Hypothalamus (tissue), 51 donors: Measurements from ENCODE around the gene CNOT10.
"Not testable (repeated sequence)": the region's sequence is repeated elsewhere in the genome, so short reads cannot be mapped to it uniquely, and the experiment has no call there.

ENCODE experiments used
- DNase-seq, 51 donors: peaks; one replicate each; lab custom pipeline; 2025; lab: John Stamatoyannopoulos, UW

CNOT10 gene

DNA sequence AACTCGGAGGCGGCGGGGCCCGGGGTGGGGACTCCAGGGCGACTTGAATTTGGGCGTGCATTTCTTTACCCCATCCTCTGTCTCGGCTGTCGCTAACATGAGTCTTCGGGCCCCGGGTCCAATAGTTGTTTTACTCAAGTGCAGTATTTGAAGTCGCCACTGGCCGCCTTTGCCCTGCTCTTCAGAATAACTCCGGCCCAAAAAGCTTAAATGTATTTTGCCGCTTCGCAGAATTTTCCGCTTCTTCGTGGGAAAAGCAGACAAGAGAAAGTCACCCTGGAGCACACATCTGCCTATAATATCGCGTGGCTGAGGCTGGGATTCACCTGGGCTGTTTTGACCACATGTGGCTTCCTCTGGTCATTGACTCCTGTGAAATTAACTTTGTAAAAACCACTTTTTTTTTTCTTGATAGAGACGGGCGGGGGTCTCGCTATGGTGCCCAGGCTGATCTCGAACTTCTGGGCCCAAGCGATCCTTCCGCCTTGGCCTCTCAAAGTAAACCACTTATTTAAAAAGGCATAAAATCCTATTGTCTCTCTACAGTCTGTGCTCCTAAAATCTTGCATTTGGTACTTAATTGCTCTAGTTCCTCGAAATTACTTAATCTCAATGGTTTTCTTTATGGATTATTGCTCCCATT, 676 bp downstream of the CNOT10 start:
- peak in 1 of 51 donors; percentile 35 for DNase-seq

DNA sequence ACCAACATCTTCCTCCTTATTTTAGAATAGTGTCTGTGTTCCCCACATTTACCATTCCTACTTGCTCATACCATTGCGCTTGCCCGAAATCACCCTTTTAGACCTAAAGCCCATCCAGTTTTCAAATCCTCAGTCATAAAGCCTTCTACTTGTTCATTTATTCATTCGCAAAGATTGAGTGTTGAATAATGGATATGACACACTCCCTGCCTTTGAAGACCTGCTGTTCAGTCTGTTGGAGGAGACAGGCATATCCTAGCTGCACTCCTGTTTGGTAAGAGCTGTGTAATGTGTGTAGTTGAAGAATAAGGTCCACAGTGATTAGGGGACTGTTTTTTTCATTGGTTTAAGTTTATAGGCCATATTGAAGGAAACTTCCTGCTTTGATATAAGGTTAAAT, 1.7 kb downstream of the CNOT10 start:
- no peak for DNase-seq

DNA sequence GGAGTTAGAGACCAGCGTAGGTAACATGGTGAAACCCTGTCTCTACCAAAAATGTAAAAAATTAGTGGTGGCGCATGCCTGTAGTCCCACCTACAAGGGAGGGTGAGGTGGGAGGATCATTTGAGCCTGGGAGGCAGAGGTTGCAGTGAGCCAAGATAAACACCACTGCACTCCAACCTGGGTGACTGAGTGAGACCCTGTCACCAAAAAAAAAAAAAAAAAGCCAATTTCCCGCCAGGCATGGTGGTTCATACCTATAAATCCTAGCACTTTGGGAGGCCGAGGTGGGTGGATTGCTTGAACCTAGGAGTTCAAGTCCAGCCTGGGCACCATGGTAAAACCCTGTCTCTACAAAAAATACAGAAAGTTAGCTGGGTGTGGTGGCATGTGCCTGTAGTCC, 6.9 kb downstream of the CNOT10 start:
- DNase-seq = no peak

DNA sequence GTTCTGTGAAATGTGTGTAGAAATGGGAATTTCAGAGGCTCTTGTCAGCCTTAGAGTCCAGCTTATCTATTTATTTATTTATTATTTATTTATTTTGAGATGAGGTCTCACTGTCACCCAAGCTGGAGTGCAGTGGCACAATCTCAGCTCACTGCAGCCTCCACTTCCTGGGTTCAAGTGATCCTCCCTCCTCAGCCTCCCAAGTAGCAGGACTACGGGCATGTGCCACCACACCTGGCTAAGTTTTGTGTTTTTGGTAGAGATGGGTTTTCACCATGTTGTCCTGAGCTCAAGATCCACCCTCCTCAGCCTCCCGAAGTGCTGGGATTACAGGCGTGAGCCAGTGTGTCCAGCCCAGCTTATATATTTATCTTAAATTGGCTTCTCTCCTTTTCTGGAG, 11.5 kb downstream of the CNOT10 start:
- no peak for DNase-seq

DNA sequence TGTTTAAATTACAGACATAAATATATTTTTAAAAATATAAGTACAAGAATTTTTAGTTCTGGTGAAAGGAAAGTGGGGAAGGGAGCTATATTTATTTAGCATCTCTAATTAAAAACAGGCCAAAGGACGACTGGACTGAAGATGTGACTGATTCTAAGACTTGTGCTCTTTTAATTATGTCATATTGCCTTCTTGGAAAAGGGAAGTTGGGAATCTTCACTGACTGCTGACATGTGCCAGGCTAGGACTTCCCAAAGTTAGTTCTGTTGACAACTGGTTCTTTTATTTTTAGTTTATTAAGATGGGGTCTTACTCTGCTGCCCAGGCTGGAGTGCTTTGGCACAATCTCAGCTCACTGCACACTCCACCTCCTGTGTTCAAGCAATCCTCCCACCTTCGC, 13.5 kb downstream of the CNOT10 start:
- DNase-seq = no peak

DNA sequence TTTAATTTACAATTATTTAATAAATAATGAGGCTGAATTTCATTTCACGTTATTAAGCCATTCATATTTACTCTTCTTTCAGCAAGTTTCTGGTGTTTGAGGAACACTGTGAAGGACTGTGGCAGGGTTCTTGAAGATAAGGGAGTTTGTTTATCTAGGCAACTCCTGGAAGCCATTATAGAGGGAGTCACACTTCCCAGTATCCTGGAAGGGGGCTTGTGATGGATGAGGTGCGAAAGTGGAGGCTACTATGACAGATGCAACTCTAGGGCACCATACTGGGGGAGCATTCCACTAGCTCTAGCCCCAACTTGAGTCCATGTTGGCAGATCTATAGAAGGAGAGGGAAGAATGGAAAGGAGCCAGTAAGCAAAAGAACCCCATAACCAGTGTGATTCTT, 14.4 kb downstream of the CNOT10 start:
- DNase-seq = no peak

DNA sequence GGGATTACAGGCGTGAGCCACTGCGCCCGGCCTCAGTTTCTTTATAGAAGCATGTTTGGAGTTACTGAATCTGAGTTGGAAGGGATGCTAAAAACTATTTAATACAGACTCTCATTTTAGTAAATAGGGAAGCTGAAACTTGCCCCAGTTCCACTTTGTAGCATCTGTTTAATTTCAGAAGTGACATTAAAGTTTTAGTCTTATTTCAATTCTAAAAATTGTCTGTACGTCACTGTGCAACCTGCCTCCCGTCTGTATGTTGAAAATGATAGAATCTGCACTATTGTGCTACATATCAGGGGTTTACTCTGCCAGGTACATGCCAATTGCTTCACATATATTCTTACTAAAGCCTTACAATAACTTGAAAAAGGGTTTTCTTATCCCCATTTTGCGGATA, 15.3 kb downstream of the CNOT10 start:
- DNase-seq = no peak

DNA sequence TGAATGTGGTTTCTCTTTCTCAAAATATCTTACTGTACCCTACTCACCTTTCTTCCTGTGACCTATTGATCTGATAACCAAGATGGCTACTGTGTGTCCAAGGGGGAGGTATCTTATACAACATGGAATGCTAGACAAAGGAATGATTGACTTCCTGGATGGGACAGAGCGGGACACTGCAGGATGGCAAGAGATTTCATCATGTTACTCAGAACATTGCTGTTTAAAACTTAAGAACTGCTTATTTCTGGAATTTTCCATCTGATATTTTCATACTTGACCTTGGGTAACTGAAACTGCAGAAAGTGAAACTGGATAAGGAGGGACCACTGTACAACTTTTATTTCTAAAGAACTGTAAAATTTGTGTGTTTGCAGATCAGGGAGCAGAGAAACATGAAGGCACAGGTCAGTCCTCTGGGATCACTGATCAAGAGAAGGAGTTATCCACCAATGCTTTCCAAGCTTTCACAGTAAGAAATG, 18.5 kb downstream of the CNOT10 start:
- DNase-seq = no peak

DNA sequence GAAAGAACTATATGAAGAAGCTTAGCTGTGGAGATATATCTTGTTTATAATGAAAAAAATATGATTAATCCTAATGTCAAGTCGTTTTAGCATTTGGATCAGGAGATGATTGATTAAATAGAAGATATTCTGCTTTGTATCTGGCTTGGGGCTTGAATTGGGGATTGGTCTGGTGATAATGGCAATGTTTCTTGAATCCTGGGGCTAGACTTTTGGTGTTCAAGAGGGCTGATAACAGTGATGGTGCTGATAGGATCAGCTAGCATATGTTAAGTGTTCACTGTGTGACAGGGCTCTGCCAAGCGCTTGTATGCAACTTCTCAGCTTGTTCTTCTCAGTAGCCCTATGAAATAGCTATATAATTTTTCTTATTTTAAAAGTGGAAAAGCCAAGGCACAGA, 20.2 kb downstream of the CNOT10 start:
- DNase-seq = no peak

DNA sequence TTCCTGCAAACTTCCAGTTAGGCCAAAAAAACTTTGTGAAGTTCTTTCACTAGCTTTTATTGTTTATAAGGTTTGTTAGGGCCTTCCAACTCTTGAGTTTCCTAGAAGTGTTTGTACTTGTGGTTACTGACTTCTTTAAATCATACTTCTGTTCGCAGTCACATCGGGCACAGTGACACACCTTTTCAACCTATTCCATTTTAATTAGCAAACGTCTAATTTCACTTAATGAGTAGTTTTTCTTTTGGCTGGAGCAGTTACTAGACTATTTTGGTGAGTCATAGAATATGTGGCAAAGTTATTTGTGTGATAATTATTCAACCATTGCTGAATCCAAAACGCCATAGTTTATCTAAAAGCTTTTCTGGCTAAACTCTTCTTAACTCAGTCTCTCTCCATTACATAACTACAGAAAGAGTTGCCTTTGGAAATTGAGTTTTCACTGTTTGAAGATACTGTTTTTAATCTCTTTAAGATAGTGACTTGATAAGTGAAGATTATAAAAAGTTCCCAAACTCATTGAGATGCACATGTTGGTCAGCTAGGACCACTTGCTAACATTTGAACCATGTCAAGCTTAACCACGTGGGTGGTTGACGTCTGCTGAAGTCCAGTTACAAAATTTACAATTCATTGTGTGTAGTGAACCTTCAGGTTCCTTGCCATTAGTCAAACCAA, 21.5 kb downstream of the CNOT10 start:
- DNase-seq = no peak

DNA sequence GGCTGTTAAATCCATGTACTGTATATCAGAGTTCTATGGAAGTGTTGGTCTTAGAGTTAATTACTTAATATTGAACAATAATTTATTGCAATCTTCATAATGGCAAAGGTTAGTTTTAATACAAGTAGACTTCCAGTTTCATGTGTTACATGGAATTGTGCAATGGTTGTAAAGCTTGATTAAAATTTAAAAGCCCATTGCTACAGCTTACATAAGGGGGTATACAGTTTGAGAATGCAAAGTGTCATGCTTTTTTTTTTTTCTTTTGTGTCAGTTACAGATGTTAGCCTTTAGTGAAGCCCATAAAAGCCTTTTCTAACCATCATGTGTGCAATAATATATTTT, 22.0 kb downstream of the CNOT10 start:
- no peak for DNase-seq

DNA sequence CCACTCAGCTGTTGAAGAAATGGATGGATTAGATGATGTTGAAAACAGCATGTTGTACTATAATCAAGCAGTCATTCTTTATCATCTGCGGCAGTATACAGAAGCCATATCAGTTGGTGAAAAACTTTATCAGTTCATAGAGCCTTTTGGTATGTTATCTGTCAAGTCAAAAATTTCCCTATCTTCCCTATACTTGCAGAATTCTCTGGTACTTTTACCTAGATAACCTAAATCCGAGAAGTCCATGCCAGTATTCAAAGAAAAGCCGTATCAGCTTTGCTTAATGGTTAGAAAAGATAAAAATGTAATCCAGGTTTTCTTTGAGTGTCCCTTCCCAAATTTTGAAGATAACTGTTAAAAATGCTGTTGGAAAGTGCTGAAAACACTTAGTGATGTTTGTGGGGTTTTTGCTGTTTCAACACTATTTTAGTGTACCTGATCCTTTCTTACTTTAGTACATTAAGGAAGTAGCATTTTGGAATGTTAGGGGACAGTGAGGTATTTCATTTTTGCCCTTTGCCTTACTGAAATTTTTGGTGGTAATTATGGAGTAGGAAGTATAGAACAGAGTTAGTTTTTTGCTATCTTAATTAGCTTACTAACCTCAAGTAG, 23.8 kb downstream of the CNOT10 start:
- no peak for DNase-seq

DNA sequence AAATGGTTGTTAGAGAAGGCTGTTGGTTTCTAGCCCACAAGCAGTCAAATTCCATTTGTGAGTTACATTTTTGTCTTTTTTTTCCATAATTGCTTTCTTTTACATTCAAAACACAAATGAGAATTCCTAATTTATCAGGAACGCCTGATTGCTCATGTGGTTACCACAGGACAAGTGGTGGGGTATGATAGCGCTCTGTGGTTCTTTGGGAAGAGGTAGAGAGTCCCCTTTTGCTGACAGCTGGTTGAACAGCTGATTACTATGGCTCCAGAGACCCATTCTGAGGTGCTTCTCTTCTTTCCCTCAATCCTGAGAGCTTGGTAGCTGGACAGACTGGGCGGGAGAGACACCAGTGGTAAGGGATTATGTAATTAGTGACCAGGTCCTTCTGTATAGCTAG, 24.4 kb downstream of the CNOT10 start:
- DNase-seq = no peak

DNA sequence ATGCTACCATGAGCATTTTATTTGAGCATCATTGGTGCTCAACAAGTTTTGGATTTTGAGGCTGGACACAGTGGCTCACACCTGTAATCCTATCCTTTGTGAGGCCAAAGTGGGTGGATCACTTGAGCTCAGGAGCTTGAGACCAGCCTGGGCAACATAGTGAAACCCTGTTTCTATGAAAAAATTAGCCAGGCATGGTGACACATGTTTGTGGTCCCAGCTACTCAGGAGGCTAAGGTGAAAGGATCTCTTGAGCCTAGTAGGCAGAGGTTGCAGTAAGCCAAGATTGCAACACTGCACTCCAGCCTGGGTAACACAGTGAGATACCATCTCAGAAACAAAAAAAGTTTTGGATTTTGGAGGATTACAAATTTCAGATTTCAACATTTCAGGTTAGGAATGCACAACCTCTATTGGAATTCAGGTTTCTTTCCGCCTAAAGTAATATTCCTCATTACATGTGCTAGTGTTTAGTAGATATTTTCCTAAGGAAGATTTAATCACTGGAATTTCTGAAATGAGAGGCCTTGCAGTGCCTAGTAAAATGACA, 27.6 kb downstream of the CNOT10 start:
- no peak for DNase-seq

DNA sequence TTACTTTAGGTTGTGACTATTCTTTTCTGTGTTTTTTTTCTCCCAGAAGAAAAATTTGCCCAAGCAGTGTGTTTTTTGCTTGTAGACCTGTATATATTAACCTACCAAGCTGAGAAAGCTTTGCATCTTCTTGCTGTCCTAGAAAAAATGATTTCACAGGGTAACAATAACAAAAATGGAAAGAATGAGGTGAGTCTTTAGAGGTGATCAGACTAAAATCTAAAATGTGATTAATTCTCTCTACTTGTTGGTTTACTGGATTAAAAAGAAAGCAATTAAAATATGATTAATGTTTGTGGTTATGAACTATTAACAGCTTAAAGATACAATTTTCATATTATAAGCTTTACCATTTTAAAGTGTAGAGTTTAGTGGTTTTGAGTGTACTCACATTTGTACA, 28.2 kb downstream of the CNOT10 start:
- no peak for DNase-seq

DNA sequence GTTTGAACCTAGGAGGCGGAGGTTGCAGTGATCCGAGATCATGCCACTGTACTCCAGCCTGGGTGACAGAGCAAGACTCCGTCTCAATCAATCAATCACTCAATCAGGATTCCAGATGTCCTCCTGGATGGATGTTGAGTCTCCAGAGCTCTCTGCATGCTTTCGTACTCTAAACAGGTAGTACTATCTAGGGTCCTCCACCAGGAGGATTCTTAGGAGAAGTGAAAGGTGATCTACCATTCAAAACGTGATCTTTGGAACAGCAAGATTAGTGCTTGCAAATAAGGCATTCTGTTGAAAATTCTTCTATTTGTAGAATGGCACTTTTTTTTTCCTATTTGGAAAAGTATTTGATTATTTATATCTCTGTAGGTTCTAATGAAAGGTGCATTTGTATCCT, 34.3 kb downstream of the CNOT10 start:
- DNase-seq = no peak

DNA sequence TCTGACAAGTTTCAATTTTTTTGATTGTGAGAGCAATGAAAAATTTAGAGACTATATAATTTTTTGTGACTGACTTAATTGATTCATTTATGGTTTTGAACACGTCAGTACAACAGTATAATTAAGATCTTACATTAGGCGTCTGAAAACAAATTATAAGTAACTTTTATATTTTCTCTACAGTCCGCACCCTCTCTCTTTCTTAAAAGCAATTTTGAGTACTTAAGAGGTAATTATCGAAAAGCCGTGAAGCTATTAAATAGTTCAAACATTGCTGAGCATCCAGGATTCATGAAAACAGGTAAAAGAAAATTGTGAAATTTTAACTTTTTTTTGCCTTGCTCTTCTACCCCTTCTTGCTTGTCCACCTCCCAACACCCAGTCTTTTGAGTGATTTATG, 34.9 kb downstream of the CNOT10 start:
- no peak for DNase-seq

DNA sequence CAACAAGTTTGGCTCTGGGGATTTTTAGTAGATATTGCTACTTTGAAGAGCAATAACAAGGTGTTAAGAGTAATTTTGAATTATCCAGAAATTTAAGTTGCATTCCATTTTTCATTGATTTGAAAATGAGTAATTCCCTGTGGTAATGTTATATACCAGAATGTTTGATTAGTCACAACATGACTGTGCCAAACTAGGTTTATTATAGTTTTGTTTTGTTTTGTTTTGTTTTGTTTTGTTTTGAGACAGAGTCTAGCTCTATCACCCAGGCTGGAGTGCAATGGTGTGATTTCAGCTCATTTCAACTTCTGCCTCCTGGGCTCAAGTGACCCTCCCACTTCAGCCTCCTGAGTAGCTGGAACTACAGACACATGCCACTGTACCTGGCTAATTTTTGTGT, 40.7 kb downstream of the CNOT10 start:
- DNase-seq = no peak

DNA sequence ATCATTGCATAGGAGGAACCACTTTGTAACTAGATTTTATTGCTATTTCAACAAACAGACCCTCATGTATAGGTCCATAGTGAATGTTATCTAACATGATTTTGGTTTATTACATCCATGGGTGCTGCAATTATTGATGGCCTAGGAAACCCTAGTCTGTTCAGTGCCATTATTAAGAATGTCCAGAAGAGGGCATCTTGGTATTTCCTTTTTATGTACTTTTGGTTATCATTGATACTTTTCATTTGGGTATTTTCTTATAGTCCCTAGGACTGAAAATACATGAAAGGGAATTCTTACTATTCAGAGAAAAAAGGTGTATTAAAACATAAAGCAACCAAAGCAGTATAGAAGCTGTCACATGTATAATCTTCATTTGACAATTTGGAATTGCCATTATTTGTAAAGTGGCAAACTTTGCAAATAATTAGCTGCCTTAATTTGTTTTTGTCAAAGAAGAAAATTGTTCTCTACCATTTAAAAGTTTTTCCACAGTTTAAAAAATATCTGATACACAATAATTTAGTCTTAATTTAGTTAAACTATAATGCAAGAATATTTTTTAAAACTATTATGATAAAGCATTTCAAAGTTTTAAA, 48.7 kb downstream of the CNOT10 start:
- DNase-seq = peak in 1 of 51 donors; percentile 9

DNA sequence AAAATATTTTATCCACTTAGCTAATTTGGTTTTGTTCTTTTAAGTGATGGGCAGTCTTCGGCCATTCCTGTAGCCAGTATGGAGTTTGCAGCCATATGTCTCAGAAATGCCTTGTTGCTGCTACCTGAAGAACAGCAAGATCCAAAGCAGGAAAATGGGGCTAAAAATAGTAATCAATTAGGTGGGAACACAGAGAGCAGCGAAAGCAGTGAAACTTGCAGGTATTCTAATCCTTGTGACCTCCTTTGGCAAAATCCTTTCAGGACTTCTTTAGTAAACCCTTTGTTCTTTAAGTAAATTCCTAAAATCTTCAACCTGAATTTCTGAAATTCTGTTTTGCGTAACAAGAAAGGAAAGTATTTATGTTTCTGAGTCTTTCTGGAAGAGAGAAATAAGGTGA, 49.8 kb downstream of the CNOT10 start:
- DNase-seq = no peak

DNA sequence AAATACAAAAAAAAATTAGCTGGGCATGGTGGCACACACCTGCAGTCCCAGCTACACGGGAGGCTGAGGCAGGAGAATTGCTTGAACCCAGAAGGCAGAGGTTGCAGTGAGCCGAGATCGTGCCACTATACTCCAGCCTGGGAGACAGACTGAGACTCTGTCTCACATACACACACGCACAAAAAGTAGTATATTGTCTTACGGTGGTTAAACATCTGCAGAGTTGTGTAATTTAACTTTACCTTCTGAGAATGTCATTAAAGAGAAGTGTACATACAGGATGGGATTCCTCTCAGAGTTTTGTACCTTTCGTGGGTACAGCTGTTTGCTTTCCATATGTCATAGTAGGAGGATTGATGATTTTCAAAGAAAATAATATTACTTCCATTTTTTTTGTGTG, 58.5 kb downstream of the CNOT10 start:
- DNase-seq = not testable (repeated sequence)

DNA sequence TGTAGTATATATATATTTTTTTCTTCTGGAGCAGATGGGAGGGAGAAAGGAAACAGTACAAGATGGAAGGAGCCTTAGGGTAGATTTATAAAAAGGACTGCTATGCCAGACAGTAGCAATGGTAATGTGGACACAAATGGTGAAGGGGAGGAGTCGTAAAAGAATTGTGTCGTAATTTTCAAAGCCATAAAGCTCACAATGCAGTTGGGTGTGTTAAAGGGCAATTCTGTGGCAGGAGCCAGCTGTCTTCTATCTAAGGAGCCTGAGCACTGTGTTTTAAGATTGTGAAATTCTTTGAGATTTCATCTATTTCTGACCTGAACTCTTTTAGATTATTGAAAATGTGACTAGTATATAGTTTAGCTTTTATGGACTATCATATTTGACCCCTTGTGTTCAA, 58.9 kb downstream of the CNOT10 start:
- no peak for DNase-seq
